ENCODE data around the gene CDC42EP1. TPM values are rescaled to one million over a fixed set of nuclear protein-coding genes. Genes with fewer than 3 reads are reported as not detected.

CDC42EP1 gene
- total RNA-seq, 2 experiments from 2014 or later: not detected

- H3K27me3 Mint-ChIP-seq: peaks cover 49% of the 10 kb centered on the region
- H3K4me1 ChIP-seq (ENCODE audit: insufficient read depth, low read length): peaks cover 13% of the 10 kb centered on the region
- H3K36me3 Mint-ChIP-seq (ENCODE audit: low read depth): no peaks in the 10 kb centered on the region
- POLR2A ChIA-PET: no interaction called here
- no peaks in the 10 kb centered on the region for H3K36me3 ChIP-seq (ENCODE audit: insufficient read depth, low read length)
- intact Hi-C loops (cut with DNase I, micrococcal nuclease): no loop called here
- H3K27ac ChIP-seq (ENCODE audit: low read depth in 1 of 2, low read length in 2 of 2): no peak overlapping the region
- ATAC-seq (ENCODE audit: poor library complexity) (no peak), DNase-seq (no peak)
- CTCF ChIA-PET: interaction anchor here (0.7 to 1.9 kb wide), 3 partner anchors 18 to 134 kb away, joined by 3 to 5 read pairs (median 4); no protein-coding TSS in a partner anchor
- peak overlapping the region; percentile 60 for H3K4me3 Mint-ChIP-seq
- H3K4me3 ChIP-seq (ENCODE audit: low read length): no peak overlapping the region
- no peak for TF ChIP-seq CTCF (IDR thresholded peaks at IDR 0.05)
- peaks cover 0 to 6% of the 10 kb centered on the region in 2 experiments for H3K9me3 ChIP-seq (ENCODE audit: control insufficient read depth in 1 of 2, insufficient read depth in 1 of 2, low read length in 2 of 2)
- peaks cover 44 to 49% of the 10 kb centered on the region in 2 experiments for H3K27me3 ChIP-seq (ENCODE audit: control insufficient read depth in 1 of 2, insufficient read depth in 2 of 2, low read length in 2 of 2)
- no peak overlapping the region for H3K27ac Mint-ChIP-seq
- no peaks in the 10 kb centered on the region for H3K9me3 Mint-ChIP-seq
- peaks cover 6% of the 10 kb centered on the region for H3K4me1 Mint-ChIP-seq (ENCODE audit: low read depth)
Measured at GRCh38 chr22:37520776-37521191, 39.5 kb upstream of the CDC42EP1 start.

GRCh38 chr22:37521236-37521739, 39.0 kb upstream of the CDC42EP1 start:
- POLR2A ChIA-PET: no interaction called here
- intact Hi-C loops (cut with DNase I, micrococcal nuclease): no loop called here
- ATAC-seq (ENCODE audit: poor library complexity) (no peak), DNase-seq (no peak)
- Histone ChIP-seq H3K27ac (ENCODE audit: low read depth in 1 of 2, low read length in 2 of 2) (no peak overlapping the region), H3K4me3 (ENCODE audit: low read length) (no peak overlapping the region), H3K36me3 (ENCODE audit: insufficient read depth, low read length) (no peaks in the 10 kb centered on the region), H3K27me3 (ENCODE audit: control insufficient read depth in 1 of 2, insufficient read depth in 2 of 2, low read length in 2 of 2) (peaks cover 44 to 49% of the 10 kb centered on the region in 2 experiments), H3K4me1 (ENCODE audit: insufficient read depth, low read length) (peaks cover 13% of the 10 kb centered on the region), H3K9me3 (ENCODE audit: control insufficient read depth in 1 of 2, insufficient read depth in 1 of 2, low read length in 2 of 2) (peaks cover 0 to 6% of the 10 kb centered on the region in 2 experiments)
- Mint-ChIP-seq H3K9me3 (no peaks in the 10 kb centered on the region), H3K27me3 (peaks cover 53% of the 10 kb centered on the region), H3K4me3 (peak overlapping the region; percentile 20), H3K27ac (no peak overlapping the region), H3K36me3 (ENCODE audit: low read depth) (no peaks in the 10 kb centered on the region), H3K4me1 (ENCODE audit: low read depth) (peaks cover 6% of the 10 kb centered on the region)
- CTCF ChIA-PET: interaction anchor here (0.7 to 1.9 kb wide), 3 partner anchors 18 to 134 kb away, joined by 3 to 5 read pairs (median 4); no protein-coding TSS in a partner anchor
- no peak for TF ChIP-seq CTCF (IDR thresholded peaks at IDR 0.05)

- Histone ChIP-seq H3K9me3 (ENCODE audit: control insufficient read depth in 1 of 2, insufficient read depth in 1 of 2, low read length in 2 of 2) (peaks cover 0 to 6% of the 10 kb centered on the region in 2 experiments), H3K27ac (ENCODE audit: low read depth in 1 of 2, low read length in 2 of 2) (no peak overlapping the region), H3K4me1 (ENCODE audit: insufficient read depth, low read length) (peaks cover 13% of the 10 kb centered on the region), H3K4me3 (ENCODE audit: low read length) (no peak overlapping the region), H3K27me3 (ENCODE audit: control insufficient read depth in 1 of 2, insufficient read depth in 2 of 2, low read length in 2 of 2) (peaks cover 44 to 49% of the 10 kb centered on the region in 2 experiments), H3K36me3 (ENCODE audit: insufficient read depth, low read length) (no peaks in the 10 kb centered on the region)
- H3K4me1 Mint-ChIP-seq (ENCODE audit: low read depth): peaks cover 6% of the 10 kb centered on the region
- TF ChIP-seq CTCF (IDR thresholded peaks at IDR 0.05): no peak
- no peak overlapping the region for H3K27ac Mint-ChIP-seq
- no peak for DNase-seq
- POLR2A ChIA-PET: no interaction called here
- intact Hi-C loops (cut with DNase I, micrococcal nuclease): no loop called here
- H3K27me3 Mint-ChIP-seq: peaks cover 53% of the 10 kb centered on the region
- CTCF ChIA-PET: interaction anchor here (1.9 kb wide), 1 partner anchor 16 kb away, joined by 5 read pairs; no protein-coding TSS in a partner anchor
- no peaks in the 10 kb centered on the region for H3K9me3 Mint-ChIP-seq
- H3K36me3 Mint-ChIP-seq (ENCODE audit: low read depth): no peaks in the 10 kb centered on the region
- no peak overlapping the region for H3K4me3 Mint-ChIP-seq
- ATAC-seq (ENCODE audit: poor library complexity): no peak
Measured at GRCh38 chr22:37522482-37522881, 37.8 kb upstream of the CDC42EP1 start.
